H1 (cell line): ENCODE data around the gene ARHGEF28. TPM values are rescaled to one million over a fixed set of nuclear protein-coding genes. Genes with fewer than 3 reads are reported as not detected.

Source experiments
- CTCF ChIA-PET: fragments of 300-600 bp; sonication (Branson Sonifier 250); formaldehyde crosslinking; loops from one replicate; lab custom pipeline; 2021; ENCODE audit not compliant: partially characterized antibody; lab: Charles Lee
- POLR2A ChIA-PET: fragments of 300-600 bp; sonication (Branson Sonifier 250); formaldehyde crosslinking; loops from one replicate; lab custom pipeline; 2021; ENCODE audit warnings: inconsistent platforms; ENCODE audit not compliant: partially characterized antibody; lab: Charles Lee
- DNase-seq, 2 experiments: peaks; one replicate each; pipeline versions ENCODE4 v3.0.0 to v3.0.0-alpha.2; 2010 to 2022; ENCODE audit warnings: low spot score in 2 of 2, low read depth in 1 of 2, mixed read lengths in 1 of 2
- FAIRE-seq: peaks from 2 replicates; lab custom pipeline; 2011; peaks lifted over from hg19 to GRCh38; lab: Jason Lieb, UNC
- H2AFZ ChIP-seq: 2 replicates; pipeline ENCODE4 v1.8.1; 2012; ENCODE audit warnings: low read length, inconsistent platforms
- H2AK5ac ChIP-seq: 2 replicates; pipeline ENCODE4 v1.6.1; 2013; ENCODE audit warnings: low read depth, low read length
- H2BK120ac ChIP-seq: replicated peaks from 2 replicates; pipeline ENCODE3; 2013; ENCODE audit warnings: low read depth, low read length, inconsistent platforms
- H2BK12ac ChIP-seq: 2 replicates; pipeline ENCODE4 v1.6.1; 2013; ENCODE audit warnings: low read depth, low read length
- H2BK15ac ChIP-seq: 2 replicates; pipeline ENCODE4 v1.6.1; 2013; ENCODE audit warnings: low read length
- H2BK20ac ChIP-seq: 2 replicates; pipeline ENCODE4 v1.6.1; 2013; ENCODE audit warnings: low read length
- H2BK5ac ChIP-seq: 2 replicates; pipeline ENCODE4 v1.6.1; 2013; ENCODE audit warnings: low read depth, low read length
- H3K14ac ChIP-seq: 2 replicates; pipeline ENCODE4 v1.6.1; 2013; ENCODE audit warnings: inconsistent platforms; ENCODE audit not compliant: insufficient read length
- H3K18ac ChIP-seq: 2 replicates; pipeline ENCODE4 v1.6.1; 2013; ENCODE audit warnings: low read length; ENCODE audit errors: extremely low read depth
- H3K23ac ChIP-seq: 2 replicates; pipeline ENCODE4 v1.6.1; 2013; ENCODE audit warnings: inconsistent platforms; ENCODE audit not compliant: insufficient read length
- H3K23me2 ChIP-seq: 2 replicates; pipeline ENCODE4 v1.6.1; 2013; ENCODE audit warnings: low read depth, low read length
- H3K27ac ChIP-seq: 2 replicates; pipeline ENCODE4 v1.6.1; 2011; ENCODE audit warnings: low read depth, low read length, inconsistent platforms
- H3K27me3 ChIP-seq, 4 experiments: replicated peaks in 1 of 4; 1 replicate in 1 of 4; 2 replicates in 3 of 4; pipeline versions ENCODE4 v1.6.1 to v1.8.1; 2011 to 2013; ENCODE audit warnings: low read length in 3 of 4, mild to moderate bottlenecking in 3 of 4, inconsistent platforms in 2 of 4, mixed read lengths in 2 of 4, moderate library complexity in 1 of 4; ENCODE audit not compliant: control insufficient read depth in 3 of 4, insufficient read depth in 3 of 4; ENCODE audit errors: extremely low read depth in 1 of 4
- H3K36me3 ChIP-seq, 4 experiments: 2 replicates each; pipeline versions ENCODE4 v1.6.1 to v1.8.1; 2011 to 2013; ENCODE audit warnings: mild to moderate bottlenecking in 4 of 4, low read length in 3 of 4, moderate library complexity in 2 of 4, control low read depth in 1 of 4, inconsistent platforms in 1 of 4; ENCODE audit not compliant: insufficient read depth in 4 of 4, control insufficient read depth in 2 of 4
- H3K4ac ChIP-seq: replicated peaks from 2 replicates; pipeline ENCODE3; 2013; ENCODE audit warnings: low read length, low read depth, mixed read lengths, inconsistent platforms; ENCODE audit not compliant: insufficient read length
- H3K4me1 ChIP-seq, 4 experiments: replicated peaks in 1 of 4; 1 replicate in 1 of 4; 2 replicates in 3 of 4; pipeline versions ENCODE4 v1.6.1 to v1.8.1; 2011 to 2013; ENCODE audit warnings: low read length in 3 of 4, inconsistent platforms in 2 of 4, mixed read lengths in 1 of 4; ENCODE audit not compliant: insufficient read depth in 4 of 4, control insufficient read depth in 3 of 4
- H3K4me2 ChIP-seq, 2 experiments: 2 replicates each; pipeline versions ENCODE4 v1.6.1 to v1.8.1; 2011 to 2013; ENCODE audit warnings: low read depth in 2 of 2, low read length in 2 of 2, control low read depth in 1 of 2, inconsistent platforms in 1 of 2, mild to moderate bottlenecking in 1 of 2; ENCODE audit not compliant: insufficient read depth in 1 of 2
- H3K4me3 ChIP-seq, 4 experiments: fragments of 200-600, 300-600 bp in 1 of 4; sonication (generic), shearing (Covaris generic), sonication (Bioruptor Twin) in 1 of 4; 2 replicates each; pipeline versions ENCODE4 v1.5.1 to v1.8.1; 2011 to 2016; ENCODE audit warnings: low read length in 4 of 4, low read depth in 3 of 4, control low read depth in 2 of 4, inconsistent platforms in 2 of 4, mild to moderate bottlenecking in 2 of 4, mixed read lengths in 1 of 4, moderate library complexity in 1 of 4; ENCODE audit not compliant: insufficient read depth in 2 of 4; ENCODE audit errors: extremely low read depth in 1 of 4
- H3K56ac ChIP-seq: replicated peaks from 2 replicates; pipeline ENCODE3; 2013; ENCODE audit warnings: low read depth, mild to moderate bottlenecking, mixed read lengths, low read length, inconsistent platforms; ENCODE audit not compliant: insufficient read length
- H3K79me1 ChIP-seq: 2 replicates; pipeline ENCODE4 v1.6.1; 2013; ENCODE audit warnings: low read depth, low read length, control low read depth
- H3K79me2 ChIP-seq, 2 experiments: 2 replicates each; pipeline versions ENCODE4 v1.6.1 to v1.8.1; 2012 to 2013; ENCODE audit warnings: low read length in 2 of 2, mild to moderate bottlenecking in 2 of 2, inconsistent platforms in 1 of 2; ENCODE audit not compliant: insufficient read depth in 2 of 2, control insufficient read depth in 1 of 2
- H3K9ac ChIP-seq, 4 experiments: replicated peaks in 1 of 4; 1 replicate in 1 of 4; 2 replicates in 3 of 4; pipeline versions ENCODE4 v1.6.1 to v1.8.1; 2011 to 2013; ENCODE audit warnings: low read depth in 3 of 4, low read length in 3 of 4, control low read depth in 2 of 4, mild to moderate bottlenecking in 2 of 4, moderate library complexity in 2 of 4, inconsistent platforms in 1 of 4; ENCODE audit errors: extremely low read depth in 1 of 4
- H3K9me3 ChIP-seq, 2 experiments: 2 replicates each; pipeline versions ENCODE4 v1.6.1 to v1.8.1; 2012 to 2013; ENCODE audit warnings: mild to moderate bottlenecking in 2 of 2, moderate library complexity in 2 of 2, control low read depth in 1 of 2, inconsistent platforms in 1 of 2, low read depth in 1 of 2, low read length in 1 of 2, mixed read lengths in 1 of 2; ENCODE audit not compliant: insufficient read depth in 2 of 2
- H4K20me1 ChIP-seq, 2 experiments: replicated peaks in 1 of 2; 2 replicates each; pipeline versions ENCODE3 to v1.8.1; 2011 to 2013; ENCODE audit warnings: inconsistent platforms in 2 of 2, low read length in 2 of 2, mild to moderate bottlenecking in 1 of 2; ENCODE audit not compliant: insufficient read depth in 2 of 2, control insufficient read depth in 1 of 2
- H4K5ac ChIP-seq: 2 replicates; pipeline ENCODE4 v1.6.1; 2013; ENCODE audit warnings: low read length, low read depth, mixed read lengths, inconsistent platforms; ENCODE audit not compliant: insufficient read length
- H4K8ac ChIP-seq: 2 replicates; pipeline ENCODE4 v1.8.0; 2013; ENCODE audit warnings: mild to moderate bottlenecking, moderate library complexity, low read length, inconsistent platforms; ENCODE audit not compliant: insufficient read depth; ENCODE audit errors: extremely low read depth
- H4K91ac ChIP-seq: replicated peaks from 2 replicates; pipeline ENCODE3; 2013; ENCODE audit warnings: low read length, mixed read lengths, inconsistent platforms; ENCODE audit not compliant: insufficient read length
- KDM5A ChIP-seq: fragments of 200-600 bp; IDR thresholded peaks from 2 replicates; pipeline ENCODE4 v1.7.1; 2012; ENCODE audit warnings: mild to moderate bottlenecking, low read length, inconsistent platforms, mixed read lengths
- WGBS, 2 experiments: shearing (Covaris generic) in 1 of 2; methylation state at CpG; one replicate each; pipeline versions ENCODE4 v1.1.6 to v1.1.7; 2013 to 2015; ENCODE audit warnings: low lambda C conversion rate in 2 of 2, mixed read lengths in 2 of 2, inconsistent platforms in 1 of 2, low coverage in 1 of 2, missing lambda C conversion rate in 1 of 2; ENCODE audit not compliant: insufficient replicate concordance in 2 of 2, insufficient coverage in 1 of 2, insufficient read length in 1 of 2; ENCODE audit errors: extremely low coverage in 1 of 2, missing lambda C conversion rate in 1 of 2; 5-methylcytosine and 5-hydroxymethylcytosine counted together
- polyA plus RNA-seq, 7 experiments: library from polyadenylated mRNA; depleted of rRNA in 3 of 7; stranded (reverse) in 5 of 7; unstranded in 2 of 7; fragments of >200 nt in 5 of 7; fragments of 200-250 nt in 2 of 7; gene quantifications; 1 replicate in 5 of 7; 2 replicates in 1 of 7; 4 replicates in 1 of 7; pipeline versions ENCODE4 v1.2.1 to v1.2.3, GENCODE V29; 2011 to 2013; ENCODE audit warnings: missing spikeins in 2 of 7, mixed read lengths in 2 of 7
- total RNA-seq: library from RNA; stranded (reverse); fragmentation: NEBNext Ultra II Directional; extraction: Animal tissue kit (Norgen Biotek cat#: 25700); gene quantifications from 2 replicates; pipeline ENCODE4 v1.2.1, GENCODE V29; 2021

Gene ARHGEF28
- total and polyA plus RNA-seq, 2 of the 8 experiments (the other 6 are each of a cell fraction or from before 2014, with no cell fraction given) = 0.33 to 1.0 TPM

- Histone ChIP-seq H3K79me2 (no peaks in the 10 kb centered on the region), H4K20me1 (no peaks in the 10 kb centered on the region), H3K23ac (no peak overlapping the region), H3K23me2 (no peaks in the 10 kb centered on the region; the same call in 1 of the 2 replicates), H3K9me3 (no peaks in the 10 kb centered on the region), H2AK5ac (no peak overlapping the region), H2AFZ (no peak overlapping the region), H2BK120ac (no peak overlapping the region), H3K9ac (no peak overlapping the region), H3K27me3 (no peaks in the 10 kb centered on the region; a peak in 1 of 7 replicates), H4K8ac (no peak overlapping the region), H2BK12ac (no peak overlapping the region), H3K4me1 (peaks cover 2 to 8% (median 3%) of the 10 kb centered on the region in 4 experiments; a peak in 4 of 7 replicates), H4K91ac (no peak overlapping the region), H3K27ac (no peak overlapping the region), H3K14ac (no peak overlapping the region), H2BK15ac (no peak overlapping the region), H3K56ac (no peak overlapping the region), H4K5ac (no peak overlapping the region), H2BK5ac (no peak overlapping the region), H3K79me1 (no peaks in the 10 kb centered on the region), H3K4me3 (no peak overlapping the region), H3K4me2 (no peak overlapping the region), H3K36me3 (no peaks in the 10 kb centered on the region), H3K18ac (no peak overlapping the region), H2BK20ac (no peak overlapping the region), H3K4ac (no peak overlapping the region)
- ChIA-PET POLR2A (no interaction called here), CTCF (no interaction called here)
- FAIRE-seq = no peak
- TF ChIP-seq KDM5A = no peak
- 86% methylated on average over 3 of the region's 3 CpGs; no CpG with 5 or more reads in 1 of the 2 experiments for WGBS, 2 experiments
- no peak for DNase-seq
These were observed 72.0 kb downstream of the ARHGEF28 start for GRCh38 chr5:73698011-73698410.
